Measurements from ENCODE around the gene FBXO10. TPM values are rescaled to one million over a fixed set of nuclear protein-coding genes. Genes with fewer than 3 reads are reported as not detected.
"Not testable (repeated sequence)": the region's sequence is repeated elsewhere in the genome, so short reads cannot be mapped to it uniquely, and the experiment has no call there.

FBXO10 gene
- total RNA-seq, 1 donor: 28.6 TPM

- Histone ChIP-seq H4K20me1 (ENCODE audit: insufficient read depth, low read length) (no peaks in the 10 kb centered on the region), H2AFZ (ENCODE audit: low read length) (no peak overlapping the region), H3K4me1 (ENCODE audit: insufficient read depth, low read length) (no peaks in the 10 kb centered on the region), H3K27ac (ENCODE audit: low read depth, low read length) (no peak overlapping the region), H3K4me2 (ENCODE audit: insufficient read depth, low read length) (no peak overlapping the region), H3K27me3 (ENCODE audit: insufficient read depth, low read length) (no peaks in the 10 kb centered on the region), H3K79me2 (ENCODE audit: insufficient read depth, low read length) (no peaks in the 10 kb centered on the region), H3K9me3 (ENCODE audit: low read depth, low read length) (no peaks in the 10 kb centered on the region), H3K36me3 (ENCODE audit: insufficient read depth, low read length) (peaks cover 8% of the 10 kb centered on the region), H3K4me3 (ENCODE audit: insufficient read depth, low read length) (no peak overlapping the region)
- DNase-seq (ENCODE audit: insufficient read length, low spot score, missing footprints): no peak
- TF ChIP-seq, protein P1, sequence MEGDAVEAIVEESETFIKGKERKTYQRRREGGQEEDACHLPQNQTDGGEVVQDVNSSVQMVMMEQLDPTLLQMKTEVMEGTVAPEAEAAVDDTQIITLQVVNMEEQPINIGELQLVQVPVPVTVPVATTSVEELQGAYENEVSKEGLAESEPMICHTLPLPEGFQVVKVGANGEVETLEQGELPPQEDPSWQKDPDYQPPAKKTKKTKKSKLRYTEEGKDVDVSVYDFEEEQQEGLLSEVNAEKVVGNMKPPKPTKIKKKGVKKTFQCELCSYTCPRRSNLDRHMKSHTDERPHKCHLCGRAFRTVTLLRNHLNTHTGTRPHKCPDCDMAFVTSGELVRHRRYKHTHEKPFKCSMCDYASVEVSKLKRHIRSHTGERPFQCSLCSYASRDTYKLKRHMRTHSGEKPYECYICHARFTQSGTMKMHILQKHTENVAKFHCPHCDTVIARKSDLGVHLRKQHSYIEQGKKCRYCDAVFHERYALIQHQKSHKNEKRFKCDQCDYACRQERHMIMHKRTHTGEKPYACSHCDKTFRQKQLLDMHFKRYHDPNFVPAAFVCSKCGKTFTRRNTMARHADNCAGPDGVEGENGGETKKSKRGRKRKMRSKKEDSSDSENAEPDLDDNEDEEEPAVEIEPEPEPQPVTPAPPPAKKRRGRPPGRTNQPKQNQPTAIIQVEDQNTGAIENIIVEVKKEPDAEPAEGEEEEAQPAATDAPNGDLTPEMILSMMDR (IDR thresholded peaks at IDR 0.05; ENCODE audit: extremely low read depth, low read depth, low read length): peak; percentile 15
Measured at GRCh38 chr9:37511016-37512010, 64.9 kb downstream of the FBXO10 start.

DNA sequence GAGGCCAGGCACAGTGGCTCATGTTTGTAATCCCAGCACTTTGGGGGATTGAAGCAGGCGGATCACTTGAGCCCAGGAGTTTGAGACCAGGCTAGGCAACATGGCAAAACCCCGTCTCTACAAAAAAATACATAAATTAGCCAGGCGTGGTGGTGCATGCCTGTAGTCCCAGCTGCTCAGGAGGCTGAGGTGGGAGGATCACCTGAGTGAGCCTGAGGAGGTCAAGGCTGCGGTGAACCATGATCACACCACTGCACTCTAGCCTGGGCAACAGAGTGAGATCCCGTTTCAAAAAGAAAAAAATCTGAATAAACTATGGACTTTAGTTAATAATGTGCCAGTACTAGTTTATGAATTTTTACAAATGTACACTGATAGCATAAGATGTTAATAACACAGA, 66.1 kb downstream of the FBXO10 start:
- not testable (repeated sequence) for H3K4me3 ChIP-seq (ENCODE audit: insufficient read depth, low read length); H3K4me1 ChIP-seq (ENCODE audit: insufficient read depth, low read length); H3K4me2 ChIP-seq (ENCODE audit: insufficient read depth, low read length); H2AFZ ChIP-seq (ENCODE audit: low read length); H3K27me3 ChIP-seq (ENCODE audit: insufficient read depth, low read length); H3K79me2 ChIP-seq (ENCODE audit: insufficient read depth, low read length); DNase-seq (ENCODE audit: insufficient read length, low spot score, missing footprints); H4K20me1 ChIP-seq (ENCODE audit: insufficient read depth, low read length); H3K9me3 ChIP-seq (ENCODE audit: low read depth, low read length); H3K27ac ChIP-seq (ENCODE audit: low read depth, low read length)
- H3K36me3 ChIP-seq (ENCODE audit: insufficient read depth, low read length): peaks cover 18% of the 10 kb centered on the region

GRCh38 chr9:37509536-37509935, 66.6 kb downstream of the FBXO10 start:
- H3K79me2 ChIP-seq (ENCODE audit: insufficient read depth, low read length): no peaks in the 10 kb centered on the region
- no peaks in the 10 kb centered on the region for H3K27me3 ChIP-seq (ENCODE audit: insufficient read depth, low read length)
- no peak overlapping the region for H3K4me3 ChIP-seq (ENCODE audit: insufficient read depth, low read length)
- no peak overlapping the region for H3K27ac ChIP-seq (ENCODE audit: low read depth, low read length)
- H2AFZ ChIP-seq (ENCODE audit: low read length): no peak overlapping the region
- TF ChIP-seq, protein P1 (IDR thresholded peaks at IDR 0.05; ENCODE audit: extremely low read depth, low read depth, low read length): no peak
- H3K36me3 ChIP-seq (ENCODE audit: insufficient read depth, low read length): peaks cover 22% of the 10 kb centered on the region
- H4K20me1 ChIP-seq (ENCODE audit: insufficient read depth, low read length): no peaks in the 10 kb centered on the region
- H3K9me3 ChIP-seq (ENCODE audit: low read depth, low read length): no peaks in the 10 kb centered on the region
- DNase-seq (ENCODE audit: insufficient read length, low spot score, missing footprints): no peak
- H3K4me2 ChIP-seq (ENCODE audit: insufficient read depth, low read length): no peak overlapping the region
- no peaks in the 10 kb centered on the region for H3K4me1 ChIP-seq (ENCODE audit: insufficient read depth, low read length)

DNA sequence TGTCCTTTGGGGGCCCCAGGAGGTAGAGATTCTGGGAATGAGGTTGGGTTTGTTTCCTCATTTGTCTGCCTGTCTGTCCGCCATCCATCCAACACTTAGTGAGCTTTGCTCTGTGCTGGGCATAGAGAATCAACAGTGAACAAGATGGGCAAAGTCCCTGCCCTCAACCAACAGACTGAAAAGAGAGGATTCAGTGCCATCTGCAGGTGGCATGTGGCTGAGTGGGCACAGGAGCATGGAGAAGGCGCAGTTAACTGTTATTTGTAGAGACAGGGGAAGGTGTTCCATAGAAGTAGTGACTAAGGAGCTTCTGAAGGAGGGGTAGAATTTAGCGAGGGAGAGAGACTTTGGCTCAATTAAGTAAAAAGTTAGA, 67.4 kb downstream of the FBXO10 start:
- DNase-seq (ENCODE audit: insufficient read length, low spot score, missing footprints): no peak
- Histone ChIP-seq H3K79me2 (ENCODE audit: insufficient read depth, low read length) (no peaks in the 10 kb centered on the region), H3K9me3 (ENCODE audit: low read depth, low read length) (no peaks in the 10 kb centered on the region), H3K4me3 (ENCODE audit: insufficient read depth, low read length) (no peak overlapping the region), H3K4me1 (ENCODE audit: insufficient read depth, low read length) (no peaks in the 10 kb centered on the region), H2AFZ (ENCODE audit: low read length) (no peak overlapping the region), H3K27ac (ENCODE audit: low read depth, low read length) (no peak overlapping the region), H4K20me1 (ENCODE audit: insufficient read depth, low read length) (no peaks in the 10 kb centered on the region), H3K36me3 (ENCODE audit: insufficient read depth, low read length) (peaks cover 25% of the 10 kb centered on the region), H3K27me3 (ENCODE audit: insufficient read depth, low read length) (no peaks in the 10 kb centered on the region), H3K4me2 (ENCODE audit: insufficient read depth, low read length) (no peak overlapping the region)
- TF ChIP-seq, protein P1 (IDR thresholded peaks at IDR 0.05; ENCODE audit: extremely low read depth, low read depth, low read length): peak; percentile 6
